NCI-H69 (cell line): ENCODE results near the gene ZNF350.
"Not testable (repeated sequence)": the region's sequence is repeated elsewhere in the genome, so short reads cannot be mapped to it uniquely, and the experiment has no call there.

Experiments used
- DNase-seq: peaks from one replicate; lab custom pipeline; 2025; lab: John Stamatoyannopoulos, UW

Gene ZNF350

DNA sequence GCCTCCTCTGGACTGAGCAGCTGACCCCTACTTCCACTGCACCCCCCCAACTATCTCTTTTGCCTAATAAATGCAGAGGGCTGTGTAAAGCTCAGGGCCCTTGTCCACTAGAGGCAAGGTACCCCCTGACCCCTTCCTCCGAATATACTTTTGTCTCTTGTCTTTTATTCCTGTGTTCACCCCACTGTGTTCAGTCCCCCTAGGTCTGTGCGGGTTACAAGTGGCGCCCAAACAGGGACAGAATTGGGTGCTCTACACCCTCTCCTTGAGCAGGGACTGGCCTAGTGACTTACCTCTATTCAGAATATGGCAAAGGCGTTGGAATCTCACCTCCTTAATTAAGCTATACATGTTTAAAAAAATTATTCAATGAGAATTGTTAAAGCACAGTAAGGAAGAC, 15.0 kb downstream of the ZNF350 start:
- peak; percentile 19 for DNase-seq

GRCh38 chr19:51970718-51971117, 15.9 kb downstream of the ZNF350 start:
- no peak for DNase-seq

GRCh38 chr19:51965583-51965982, 21.1 kb downstream of the ZNF350 start:
- DNase-seq, result no peak

DNA sequence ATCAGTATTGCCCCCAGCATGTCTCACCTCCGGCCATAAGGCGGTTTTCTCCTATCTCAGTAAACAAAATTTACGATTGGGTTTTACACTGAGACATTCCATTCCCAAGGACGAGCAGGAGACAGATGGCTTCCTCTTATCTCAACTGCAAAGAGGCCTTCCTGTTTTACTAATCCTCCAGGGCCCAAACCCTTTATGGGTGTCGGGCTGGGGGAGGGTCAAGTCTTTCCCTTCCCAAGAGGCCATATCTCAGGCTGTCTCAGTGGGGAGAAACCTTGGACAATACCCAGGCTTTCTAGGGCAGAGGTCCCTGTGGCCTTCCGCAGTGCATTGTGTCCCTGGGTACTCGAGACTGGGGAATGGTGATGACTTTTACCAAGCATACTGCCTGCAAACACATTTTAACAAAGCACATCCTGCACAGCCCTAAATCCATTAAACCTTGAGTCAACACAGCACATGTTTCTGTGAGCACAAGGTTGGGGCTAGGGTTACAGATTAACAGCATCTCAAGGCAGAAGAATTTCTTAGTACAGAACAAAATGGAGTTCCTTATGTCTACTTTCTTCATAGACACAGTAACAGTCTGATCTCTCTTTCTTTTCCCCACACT, 25.9 kb downstream of the ZNF350 start:
- DNase-seq, result not testable (repeated sequence)

- no peak for DNase-seq
Observed at GRCh38 chr19:51959791-51960190, 26.8 kb downstream of the ZNF350 start.

- not testable (repeated sequence) for DNase-seq
Observed at GRCh38 chr19:51957846-51958245, 28.8 kb downstream of the ZNF350 start.

- no peak for DNase-seq
Observed at GRCh38 chr19:51948975-51949374, 37.7 kb downstream of the ZNF350 start.

DNA sequence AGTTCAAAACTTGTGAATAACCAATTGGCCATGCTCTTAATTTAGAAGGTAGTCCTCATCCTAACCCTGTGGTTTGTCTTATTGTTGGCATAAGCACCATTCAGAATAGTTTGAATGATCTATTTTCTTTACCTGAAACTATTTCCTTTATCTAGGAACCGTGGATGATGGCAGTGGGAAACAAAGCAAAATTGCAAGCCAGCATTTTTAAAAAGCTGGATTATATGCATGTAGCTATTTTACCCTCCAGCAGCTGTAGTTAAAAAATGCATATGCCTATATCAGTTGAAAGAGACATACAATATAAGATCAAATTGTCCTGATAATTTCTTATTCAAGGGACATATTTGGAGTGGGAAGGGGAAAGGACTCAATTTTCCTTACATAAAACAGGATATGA, 40.0 kb downstream of the ZNF350 start:
- no peak for DNase-seq

DNA sequence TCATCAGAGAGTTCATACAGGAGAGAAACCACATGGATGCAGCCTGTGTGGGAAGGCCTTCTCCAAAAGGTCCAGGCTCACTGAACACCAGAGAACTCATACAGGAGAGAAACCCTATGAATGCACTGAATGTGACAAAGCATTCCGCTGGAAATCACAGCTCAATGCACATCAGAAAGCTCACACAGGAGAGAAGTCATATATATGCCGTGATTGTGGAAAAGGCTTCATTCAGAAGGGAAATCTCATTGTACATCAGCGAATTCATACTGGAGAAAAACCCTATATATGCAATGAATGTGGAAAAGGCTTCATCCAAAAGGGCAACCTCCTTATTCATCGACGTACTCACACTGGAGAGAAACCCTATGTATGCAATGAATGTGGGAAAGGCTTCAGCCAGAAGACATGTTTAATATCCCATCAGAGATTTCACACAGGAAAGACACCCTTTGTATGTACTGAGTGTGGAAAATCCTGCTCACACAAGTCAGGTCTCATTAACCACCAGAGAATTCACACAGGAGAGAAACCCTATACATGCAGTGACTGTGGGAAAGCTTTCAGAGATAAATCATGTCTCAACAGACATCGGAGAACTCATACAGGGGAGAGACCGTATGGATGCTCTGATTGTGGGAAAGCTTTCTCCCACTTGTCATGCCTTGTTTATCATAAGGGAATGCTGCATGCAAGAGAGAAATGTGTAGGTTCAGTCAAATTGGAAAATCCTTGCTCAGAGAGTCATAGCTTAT, 41.7 kb downstream of the ZNF350 start:
- DNase-seq, result no peak

- DNase-seq, result no peak
Observed at GRCh38 chr19:51938936-51939335, 47.7 kb downstream of the ZNF350 start.

GRCh38 chr19:51931921-51932320, 54.7 kb downstream of the ZNF350 start:
- DNase-seq, result no peak

GRCh38 chr19:51927859-51928258, 58.8 kb downstream of the ZNF350 start:
- DNase-seq, result peak; percentile 5

GRCh38 chr19:51926784-51927741, 59.6 kb downstream of the ZNF350 start, which contains the start of gene ZNF613:
Gene ZNF613, plus strand, starts transcription at chr19:51927472. Its CDS starts 8,749 bp downstream, at chr19:51936221.
- peak; percentile 97 for DNase-seq

DNA sequence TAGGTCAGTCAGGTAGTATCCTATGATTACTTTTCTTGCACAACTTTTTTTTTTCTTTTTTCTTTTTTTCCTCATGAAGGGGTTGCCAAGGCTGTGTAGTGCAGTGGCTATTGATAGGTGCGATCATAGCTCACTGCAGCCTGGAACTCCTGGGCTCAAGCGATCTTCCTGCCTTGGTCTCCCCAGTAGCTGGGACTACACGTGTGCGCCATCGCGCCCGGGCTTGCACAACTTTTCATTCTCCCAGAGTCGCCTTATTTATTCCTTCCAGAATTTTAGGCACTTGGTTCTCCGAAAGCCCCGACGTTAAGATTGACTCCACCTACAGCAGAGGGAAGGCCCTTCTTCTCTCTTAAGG, 60.2 kb downstream of the ZNF350 start:
- no peak for DNase-seq

- no peak for DNase-seq
Observed at GRCh38 chr19:51921949-51922348, 64.7 kb downstream of the ZNF350 start.

GRCh38 chr19:51919606-51920005, 67.0 kb downstream of the ZNF350 start:
- DNase-seq, result no peak

DNA sequence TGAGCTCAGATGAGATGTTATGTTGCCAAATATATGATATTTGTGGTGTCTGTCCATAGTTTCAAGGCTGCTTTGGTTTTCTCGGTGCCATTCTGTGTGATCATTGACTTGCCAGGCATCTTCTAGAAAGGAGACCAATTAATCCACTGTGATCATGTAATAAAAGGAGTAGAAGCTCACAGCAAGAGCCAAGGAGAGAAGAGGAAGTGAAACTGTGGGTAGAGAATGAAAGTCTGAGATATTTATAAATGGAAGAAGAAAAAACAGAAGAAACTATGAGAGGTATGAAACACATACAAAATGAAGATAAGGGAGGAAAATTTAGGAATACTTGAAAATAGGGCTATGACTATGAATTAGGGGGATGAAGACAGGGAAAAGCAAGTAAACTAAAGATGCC, 70.5 kb downstream of the ZNF350 start:
- no peak for DNase-seq

DNA sequence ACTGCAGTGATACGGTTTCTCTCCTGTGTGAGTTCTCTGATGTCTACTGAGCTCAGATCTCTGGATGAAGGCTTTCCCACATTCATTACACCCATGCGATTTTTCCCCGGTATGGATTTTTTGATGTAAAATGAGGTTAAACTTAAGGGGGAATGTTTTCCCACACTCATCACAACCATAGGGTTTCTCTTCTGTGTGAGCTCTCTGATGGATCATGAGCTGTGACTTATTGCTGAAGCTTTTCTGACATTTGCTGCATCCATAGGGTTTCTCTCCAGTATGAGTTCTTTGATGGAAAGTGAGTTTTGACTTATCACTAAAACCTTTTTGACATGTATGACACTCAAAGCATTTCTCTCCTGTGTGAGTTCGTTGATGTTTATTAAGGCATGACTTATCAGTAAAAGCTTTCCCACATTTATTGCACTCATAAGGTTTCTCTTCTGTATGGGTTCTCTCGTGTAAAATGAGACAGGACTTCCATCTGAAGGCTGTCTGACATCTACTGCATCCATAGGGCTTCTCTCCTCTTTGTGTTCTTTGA, 71.2 kb downstream of the ZNF350 start:
- DNase-seq, result no peak
